A549 (cell line): ENCODE measurements around the gene MDGA2. TPM values are rescaled to one million over a fixed set of nuclear protein-coding genes. Genes with fewer than 3 reads are reported as not detected.

Source experiments
- ATAC-seq, 2 experiments: fragments of 200-7000 bp in 1 of 2; fragments of >200 bp in 1 of 2; cut with Nextera tagmentation in 1 of 2; cut with Tn5 transposase in 1 of 2; 3 replicates each; pipeline versions ENCODE4 v1.8.0 to v1.9.1; 2018 to 2020; ENCODE audit warnings: mild to moderate bottlenecking in 1 of 2, moderate library complexity in 1 of 2
- CTCF ChIA-PET: fragments of 300-600 bp; sonication (Branson Sonifier 250); formaldehyde crosslinking; extraction: SDS; loops from one replicate; lab custom pipeline; 2021; ENCODE audit warnings: antibody characterized with exemption, inconsistent platforms; lab: Yijun Ruan, JAX
- POLR2A ChIA-PET: fragments of 350-600 bp; formaldehyde crosslinking; extraction: SDS; loops from one replicate; lab custom pipeline; 2021; ENCODE audit warnings: antibody characterized with exemption, inconsistent platforms; lab: Yijun Ruan, JAX
- DNase-seq, 2 experiments: peaks; one replicate each; pipeline versions ENCODE4 v3.0.0 to v3.0.0-alpha.2; 2011 to 2016; ENCODE audit warnings: low read depth in 1 of 2, low spot score in 1 of 2
- FAIRE-seq: peaks from 2 replicates; lab custom pipeline; 2011; peaks lifted over from hg19 to GRCh38; lab: Jason Lieb, UNC
- H3K27ac ChIP-seq, 2 experiments: fragments of >200 bp; sonication (Bioruptor Twin); formaldehyde crosslinking; 3 replicates each; pipeline ENCODE4 v1.5.1; 2016 to 2017
- H3K4me1 ChIP-seq: fragments of >200 bp; sonication (Bioruptor Twin); formaldehyde crosslinking; 3 replicates; pipeline ENCODE4 v1.6.1; 2016
- H3K4me2 ChIP-seq: fragments of >200 bp; sonication (Bioruptor Twin); formaldehyde crosslinking; 3 replicates; pipeline ENCODE4 v1.6.1; 2016
- H3K4me3 ChIP-seq: fragments of >200 bp; sonication (Bioruptor Twin); formaldehyde crosslinking; 3 replicates; pipeline ENCODE4 v1.5.1; 2016
- H3K9me3 ChIP-seq: fragments of >200 bp; sonication (Bioruptor Twin); formaldehyde crosslinking; 3 replicates; pipeline ENCODE4 v1.6.1; 2016
- BHLHE40 ChIP-seq: IDR thresholded peaks from 2 replicates; pipeline ENCODE4 v1.6.1; 2012; ENCODE audit warnings: low read depth, low read length, inconsistent platforms
- CBX8 ChIP-seq: fragments of 200-600 bp; sonication (generic); IDR thresholded peaks from 2 replicates; pipeline ENCODE4 v1.6.1; 2016
- CEBPB ChIP-seq, 2 experiments: fragments of >200 bp in 1 of 2; sonication (Bioruptor Twin) in 1 of 2; formaldehyde crosslinking in 1 of 2; IDR thresholded peaks; 2 replicates each; pipeline ENCODE4 v1.6.1; 2012 to 2016
- CHD2 ChIP-seq: fragments of 150-350 bp; IDR thresholded peaks from 2 replicates; pipeline ENCODE4 v1.6.1; 2014; ENCODE audit warnings: low read length; ENCODE audit not compliant: partially characterized antibody
- CTCF ChIP-seq: fragments of >200 bp; sonication (Bioruptor Twin); formaldehyde crosslinking; IDR thresholded peaks from 3 replicates; pipeline ENCODE4 v1.5.1; 2016
- E2F6 ChIP-seq: IDR thresholded peaks from 2 replicates; pipeline ENCODE4 v1.6.1; 2012; ENCODE audit warnings: low read depth, borderline replicate concordance
- EHMT2 ChIP-seq: fragments of 200-600 bp; sonication (generic); IDR thresholded peaks from 2 replicates; pipeline ENCODE4 v1.6.1; 2016; ENCODE audit warnings: antibody characterized with exemption, low read depth, mild to moderate bottlenecking, moderate library complexity
- ELK1 ChIP-seq: fragments of 150-350 bp; IDR thresholded peaks from 2 replicates; pipeline ENCODE4 v1.6.1; 2014; ENCODE audit warnings: low read depth, mild to moderate bottlenecking, low read length
- EP300 ChIP-seq, 2 experiments: fragments of >200 bp; sonication (Bioruptor Twin); formaldehyde crosslinking; IDR thresholded peaks; 2 replicates in 1 of 2; 3 replicates in 1 of 2; pipeline ENCODE4 v1.6.1; 2016 to 2017
- ESRRA ChIP-seq: fragments of 150-350 bp; IDR thresholded peaks from 2 replicates; pipeline ENCODE4 v1.6.1; 2014; ENCODE audit warnings: mild to moderate bottlenecking, low read length, borderline replicate concordance
- GATA3 ChIP-seq: IDR thresholded peaks from 2 replicates; pipeline ENCODE4 v1.6.1; 2012; ENCODE audit warnings: borderline replicate concordance
- HMGXB4 ChIP-seq: fragments of 250-450 bp; sonication (Bioruptor Pico); IDR thresholded peaks from 2 replicates; pipeline ENCODE4 v1.5.0; 2021; ENCODE audit warnings: mild to moderate bottlenecking, moderate library complexity, borderline replicate concordance
- HOXB13 ChIP-seq: fragments of 250-450 bp; sonication (Bioruptor Pico); IDR thresholded peaks from 2 replicates; pipeline ENCODE4 v1.5.0; 2020; ENCODE audit warnings: low read depth, mild to moderate bottlenecking, moderate library complexity
- HOXB5 ChIP-seq: fragments of 250-450 bp; sonication (Bioruptor Pico); IDR thresholded peaks from 2 replicates; pipeline ENCODE4 v1.5.0; 2020; ENCODE audit warnings: mild to moderate bottlenecking, moderate library complexity
- JUN ChIP-seq, 2 experiments: fragments of >200 bp; sonication (Bioruptor Twin); formaldehyde crosslinking; IDR thresholded peaks; 2 replicates in 1 of 2; 3 replicates in 1 of 2; pipeline ENCODE4 v1.6.1; 2016 to 2017
- JUNB ChIP-seq: fragments of >200 bp; sonication (Bioruptor Twin); formaldehyde crosslinking; IDR thresholded peaks from 2 replicates; pipeline ENCODE4 v1.6.1; 2016
- KDM5A ChIP-seq: fragments of 200-600 bp; sonication (generic); IDR thresholded peaks from 2 replicates; pipeline ENCODE4 v1.6.1; 2016; ENCODE audit warnings: antibody characterized with exemption, mild to moderate bottlenecking
- NFE2L2 ChIP-seq: fragments of 150-350 bp; conservative IDR thresholded peaks from 2 replicates; pipeline ENCODE4 v1.6.1; 2014; ENCODE audit warnings: low read length
- NPAS2 ChIP-seq: fragments of 250-450 bp; sonication (Bioruptor Pico); IDR thresholded peaks from 2 replicates; pipeline ENCODE4 v1.8.0; 2022; ENCODE audit warnings: mild to moderate bottlenecking, moderate library complexity, borderline replicate concordance
- NR3C1 ChIP-seq: fragments of >200 bp; sonication (Bioruptor Twin); formaldehyde crosslinking; IDR thresholded peaks from 3 replicates; pipeline ENCODE4 v1.6.1; 2017
- PBX3 ChIP-seq: IDR thresholded peaks from 2 replicates; pipeline ENCODE4 v1.6.1; 2012
- POLR2A ChIP-seq: IDR thresholded peaks from 2 replicates; pipeline ENCODE4 v1.6.1; 2012; ENCODE audit warnings: mild to moderate bottlenecking, low read length
- RCOR1 ChIP-seq: fragments of 150-350 bp; IDR thresholded peaks from 2 replicates; pipeline ENCODE4 v1.6.1; 2014; ENCODE audit warnings: antibody characterized with exemption, low read length, low read depth
- RFX5 ChIP-seq: fragments of 450-650 bp; IDR thresholded peaks from 2 replicates; pipeline ENCODE4 v1.7.1; 2014; ENCODE audit warnings: antibody characterized with exemption, mild to moderate bottlenecking, moderate library complexity
- SMC3 ChIP-seq: fragments of >200 bp; sonication (Bioruptor Twin); formaldehyde crosslinking; IDR thresholded peaks from 3 replicates; pipeline ENCODE4 v1.6.1; 2018; ENCODE audit warnings: inconsistent platforms
- SREBF2 ChIP-seq: fragments of 450-650 bp; IDR thresholded peaks from 2 replicates; pipeline ENCODE4 v1.6.1; 2014; ENCODE audit warnings: mild to moderate bottlenecking, moderate library complexity
- TFCP2L1 ChIP-seq: fragments of 250-450 bp; sonication (Bioruptor Pico); IDR thresholded peaks from 2 replicates; pipeline ENCODE4 v1.5.0; 2021; ENCODE audit warnings: mild to moderate bottlenecking
- TP53 ChIP-seq: fragments of 250-450 bp; sonication (Bioruptor Pico); IDR thresholded peaks from 2 replicates; pipeline ENCODE4 v1.5.0; 2021; ENCODE audit warnings: mild to moderate bottlenecking, moderate library complexity
- USF2 ChIP-seq: fragments of 450-650 bp; IDR thresholded peaks from 2 replicates; pipeline ENCODE4 v1.6.1; 2014; ENCODE audit warnings: antibody characterized with exemption
- ZFP36 ChIP-seq: fragments of 450-650 bp; IDR thresholded peaks from 2 replicates; pipeline ENCODE4 v1.6.1; 2014; ENCODE audit warnings: borderline replicate concordance; ENCODE audit not compliant: partially characterized antibody
- ZSCAN20 ChIP-seq: fragments of 250-450 bp; sonication (Bioruptor Pico); IDR thresholded peaks from 2 replicates; pipeline ENCODE4 v1.8.0; 2022; ENCODE audit warnings: mild to moderate bottlenecking, moderate library complexity
- WGBS: methylation state at CpG from one replicate; pipeline ENCODE4 v1.1.6; 2017; ENCODE audit errors: missing lambda C conversion rate; 5-methylcytosine and 5-hydroxymethylcytosine counted together
- polyA plus RNA-seq, 4 experiments: library from polyadenylated mRNA; depleted of rRNA in 3 of 4; stranded (reverse); fragments of >200 nt; fragmentation: RNase III in 1 of 4; extraction: RNeasy Plus Mini Kit Qiagen cat#74134 plus additional on column Dnase treatment in 1 of 4; gene quantifications; 2 replicates in 3 of 4; 3 replicates in 1 of 4; pipeline ENCODE4 v1.2.3, GENCODE V29; 2011 to 2017

The MDGA2 gene
- polyA plus RNA-seq, 2 of the 4 experiments (the other 2 are of a cell fraction): 0.08 to 0.12 TPM

- Histone ChIP-seq H3K27ac (no peak overlapping the region), H3K4me3 (no peak overlapping the region), H3K9me3 (no peaks in the 10 kb centered on the region)
- FAIRE-seq (no peak), ATAC-seq (no peak)
- WGBS: 38% methylated on average over 1 of the region's 1 CpG
- TF ChIP-seq SMC3 (no peak), CHD2 (no peak), RCOR1 (no peak), NPAS2 (CRISPR knock-in tag) (no peak), HOXB13 (CRISPR knock-in tag) (no peak), GATA3 (no peak), HMGXB4 (CRISPR knock-in tag) (no peak), NR3C1 (no peak), ESRRA (no peak), ELK1 (no peak), CBX8 (no peak), RFX5 (no peak), PBX3 (no peak), CTCF (no peak)
- TF ChIP-seq, all 56 proteins: peak for 0
- ChIA-PET POLR2A (no interaction called here), CTCF (no interaction called here)
- no peak for DNase-seq
- Histone ChIP-seq H3K4me2 (no peak overlapping the region), H3K4me1 (no peaks in the 10 kb centered on the region)
Observed at GRCh38 chr14:47277703-47278102, 397.7 kb downstream of the MDGA2 start.

GRCh38 chr14:47276931-47277330 is 398.5 kb downstream of the MDGA2 start:
- H3K4me3 ChIP-seq: no peak overlapping the region
- TF ChIP-seq RCOR1 (no peak), JUN (IDR thresholded peaks at IDR 0.05) (no peak), ZFP36 (no peak), ZSCAN20 (no peak), CEBPB (IDR thresholded peaks at IDR 0.05) (no peak), JUNB (no peak), CBX8 (no peak), EP300 (IDR thresholded peaks at IDR 0.05) (no peak), KDM5A (no peak), BHLHE40 (no peak), TFCP2L1 (no peak), POLR2A (no peak), EHMT2 (no peak), E2F6 (no peak), HOXB5 (CRISPR knock-in tag) (no peak), TP53 (no peak), USF2 (no peak), SREBF2 (no peak), NFE2L2 (no peak)
- TF ChIP-seq, all 56 proteins: peak for 0
- Histone ChIP-seq H3K9me3 (no peaks in the 10 kb centered on the region), H3K4me1 (no peaks in the 10 kb centered on the region), H3K27ac (no peak overlapping the region), H3K4me2 (no peak overlapping the region)
- FAIRE-seq: no peak
- 11% methylated on average over 3 of the region's 3 CpGs for WGBS
- ChIA-PET CTCF (no interaction called here), POLR2A (no interaction called here)
- ATAC-seq: no peak
- DNase-seq: no peak
